ENCODE measurements around the gene LRRC15.

GRCh38 chr3:194327218-194328052, 42.1 kb downstream of the LRRC15 start:
- TF ChIP-seq NFYB (CRISPR knock-in tag; conservative IDR thresholded peaks at IDR 0.05; ENCODE audit: low read depth) (no peak), E2F1 (CRISPR knock-in tag; IDR thresholded peaks at IDR 0.05) (no peak), ZSCAN18 (CRISPR knock-in tag; IDR thresholded peaks at IDR 0.05) (no peak), E2F4 (CRISPR knock-in tag; IDR thresholded peaks at IDR 0.05; ENCODE audit: borderline replicate concordance, low read depth) (no peak)

Measured in WTC11 (cell line).